ENCODE results near the gene ASB11.

The ASB11 gene

GRCh38 chrX:15315509-15315908 is at the start of gene ASB11:
Gene ASB11, minus strand, starts transcription at chrX:15315640. Its CDS starts 35 bp downstream, at chrX:15315605.
- no peak for DNase-seq (ENCODE audit: low read depth in 2 of 2)

GRCh38 chrX:15359701-15360100 is 44.3 kb upstream of the ASB11 start:
- no peak for DNase-seq (ENCODE audit: low read depth in 2 of 2)

- DNase-seq (ENCODE audit: low read depth in 2 of 2): no peak
Measured at GRCh38 chrX:15358533-15358932, 43.1 kb upstream of the ASB11 start.

- DNase-seq (ENCODE audit: low read depth in 2 of 2): no peak
Measured at GRCh38 chrX:15356444-15356843, 41.0 kb upstream of the ASB11 start.

GRCh38 chrX:15350329-15350996 is 35.0 kb upstream of the ASB11 start:
- no peak for DNase-seq (ENCODE audit: low read depth in 2 of 2)

- no peak for DNase-seq (ENCODE audit: low read depth in 2 of 2)
Measured at GRCh38 chrX:15349046-15349445, 33.6 kb upstream of the ASB11 start.

GRCh38 chrX:15345976-15346375 is 30.5 kb upstream of the ASB11 start:
- no peak for DNase-seq (ENCODE audit: low read depth in 2 of 2)

- no peak for DNase-seq (ENCODE audit: low read depth in 2 of 2)
Measured at GRCh38 chrX:15344106-15344505, 28.7 kb upstream of the ASB11 start.

GRCh38 chrX:15343075-15343476 is 27.6 kb upstream of the ASB11 start:
- no peak for DNase-seq (ENCODE audit: low read depth in 2 of 2)

- DNase-seq (ENCODE audit: low read depth in 2 of 2): no peak
Measured at GRCh38 chrX:15340867-15341266, 25.4 kb upstream of the ASB11 start.

- DNase-seq (ENCODE audit: low read depth in 2 of 2): peak in 1 of 2 donors; percentile 10
Measured at GRCh38 chrX:15336023-15336413, 20.6 kb upstream of the ASB11 start.

- peak; percentile 78 to 85 for DNase-seq (ENCODE audit: low read depth in 2 of 2)
Measured at GRCh38 chrX:15335135-15336022, 19.9 kb upstream of the ASB11 start, which contains the start of gene PIGA. Gene PIGA, minus strand, starts transcription at chrX:15335523. Its CDS starts 3,593 bp downstream, at chrX:15331930.

- DNase-seq (ENCODE audit: low read depth in 2 of 2): no peak
Measured at GRCh38 chrX:15334561-15334960, 19.1 kb upstream of the ASB11 start.

- no peak for DNase-seq (ENCODE audit: low read depth in 2 of 2)
Measured at GRCh38 chrX:15328821-15329220, 13.4 kb upstream of the ASB11 start.

- no peak for DNase-seq (ENCODE audit: low read depth in 2 of 2)
Measured at GRCh38 chrX:15328131-15328530, 12.7 kb upstream of the ASB11 start.

GRCh38 chrX:15322472-15322871 is 7.0 kb upstream of the ASB11 start:
- no peak for DNase-seq (ENCODE audit: low read depth in 2 of 2)

GRCh38 chrX:15322072-15322471 is 6.6 kb upstream of the ASB11 start:
- DNase-seq (ENCODE audit: low read depth in 2 of 2): no peak

GRCh38 chrX:15321447-15321846 is 6.0 kb upstream of the ASB11 start:
- no peak for DNase-seq (ENCODE audit: low read depth in 2 of 2)

- DNase-seq (ENCODE audit: low read depth in 2 of 2): no peak
Measured at GRCh38 chrX:15320297-15320696, 4.9 kb upstream of the ASB11 start.

- no peak for DNase-seq (ENCODE audit: low read depth in 2 of 2)
Measured at GRCh38 chrX:15319075-15319474, 3.6 kb upstream of the ASB11 start.

GRCh38 chrX:15314472-15314871 is 968 bp downstream of the ASB11 start:
- no peak for DNase-seq (ENCODE audit: low read depth in 2 of 2)

- no peak for DNase-seq (ENCODE audit: low read depth in 2 of 2)
Measured at GRCh38 chrX:15311119-15311518, 4.3 kb downstream of the ASB11 start.

GRCh38 chrX:15310117-15310516 is 5.3 kb downstream of the ASB11 start:
- DNase-seq (ENCODE audit: low read depth in 2 of 2): no peak
